ENCODE measurements around the gene ART4.

The ART4 gene

DNA sequence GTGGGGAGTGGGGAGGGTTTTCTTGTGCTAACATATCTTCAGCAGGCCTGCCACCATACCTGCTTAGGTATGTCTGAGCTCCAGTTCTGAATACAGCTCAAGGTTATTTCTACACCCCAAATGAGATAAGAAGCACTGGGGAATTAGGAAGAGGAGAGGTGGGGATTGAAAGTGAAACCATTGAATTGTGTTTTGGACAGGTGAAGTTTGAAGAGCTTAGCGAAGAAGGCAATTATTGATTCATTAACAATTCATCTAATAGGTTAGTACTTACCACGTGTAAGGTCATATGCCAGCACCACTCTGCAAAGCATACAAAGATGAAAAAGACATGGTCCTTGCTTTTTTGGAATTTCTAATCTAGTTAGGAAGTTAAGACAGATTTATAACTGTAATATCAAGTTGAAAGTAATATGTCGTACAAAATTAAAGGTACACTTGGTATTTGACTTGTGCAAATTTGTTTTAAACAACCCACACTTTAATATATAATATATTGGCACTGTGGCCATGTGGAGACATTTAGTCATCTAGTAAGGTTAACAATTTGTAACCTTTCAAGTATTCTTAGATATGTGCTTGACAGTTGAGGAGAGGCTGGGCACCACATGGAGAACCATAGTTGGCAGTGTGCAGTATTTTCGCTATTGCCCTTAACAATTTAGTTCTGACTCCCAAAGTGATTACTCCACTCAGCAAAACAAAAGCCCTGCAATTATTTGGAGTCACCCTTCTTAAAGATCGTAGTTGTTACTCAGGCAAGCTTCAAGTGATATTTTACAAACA is 33.0 kb downstream of the ART4 start:
- no peak for DNase-seq

DNA sequence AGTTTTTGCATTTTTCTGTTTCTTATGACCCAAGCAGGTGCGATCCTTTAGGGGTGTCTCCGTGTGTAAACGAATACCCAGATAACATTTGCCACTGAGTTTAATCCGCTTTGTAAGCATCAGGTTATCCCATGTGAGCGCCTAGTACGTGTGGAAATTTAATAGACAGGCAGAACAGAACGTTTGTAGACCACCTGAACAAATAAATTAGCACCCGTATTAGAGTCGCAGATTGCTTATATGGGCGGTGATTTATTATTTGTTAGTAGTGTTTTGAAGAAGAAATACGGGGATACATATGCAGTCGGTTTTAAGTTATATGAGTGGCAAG is 39.5 kb downstream of the ART4 start:
- peak in 1 of 2 experiments; percentile 46 for DNase-seq

DNA sequence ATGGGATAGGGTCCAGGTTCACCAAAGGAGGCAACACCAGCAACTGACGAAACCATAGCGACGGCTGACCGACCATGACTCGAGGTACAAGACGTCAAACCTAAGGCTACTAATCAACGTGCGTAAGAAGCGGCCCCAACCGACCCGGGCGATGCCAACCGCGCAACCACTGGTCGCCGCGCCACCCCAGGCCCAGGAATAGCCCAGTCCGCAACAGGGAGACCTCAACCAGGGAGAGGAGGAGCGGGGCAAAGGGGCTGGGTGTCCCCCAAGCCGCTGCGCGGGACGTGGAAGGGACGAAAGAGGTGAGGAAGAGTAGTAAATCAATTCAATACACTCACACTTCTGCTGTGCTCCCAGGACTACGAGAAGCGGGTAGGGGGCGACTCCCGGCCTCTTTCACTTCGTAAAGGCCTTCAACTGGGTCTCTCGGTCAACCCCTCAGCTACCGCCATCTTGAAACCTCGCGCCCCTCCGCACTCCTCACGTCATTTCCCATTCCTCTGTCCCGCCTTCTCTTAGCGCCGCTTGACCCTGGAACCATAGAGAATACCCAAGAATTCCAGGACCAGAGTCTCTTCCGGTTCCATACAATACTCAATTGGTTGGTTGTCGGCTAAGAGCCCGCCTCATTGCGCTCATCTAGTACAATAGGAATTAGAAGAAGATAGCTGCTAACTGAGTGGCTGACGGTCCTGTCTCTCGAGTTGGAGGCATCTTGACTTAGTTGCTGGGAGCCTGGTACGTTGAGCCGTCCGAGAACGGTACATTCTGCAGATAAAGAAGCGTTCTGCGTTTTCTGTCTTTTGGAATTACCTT is 40.1 kb downstream of the ART4 start, which contains the start of the genes C12orf60 and WBP11:
Gene C12orf60 (plus strand): TSS at position 660 of the 819 bp plus-strand sequence. CDS start 19,266 bp downstream, outside the sequence.
Gene WBP11 (minus strand): TSS at position 468 of the 819 bp plus-strand sequence. CDS start 2,095 bp downstream, outside the sequence.
- DNase-seq = peak; percentile 98

DNA sequence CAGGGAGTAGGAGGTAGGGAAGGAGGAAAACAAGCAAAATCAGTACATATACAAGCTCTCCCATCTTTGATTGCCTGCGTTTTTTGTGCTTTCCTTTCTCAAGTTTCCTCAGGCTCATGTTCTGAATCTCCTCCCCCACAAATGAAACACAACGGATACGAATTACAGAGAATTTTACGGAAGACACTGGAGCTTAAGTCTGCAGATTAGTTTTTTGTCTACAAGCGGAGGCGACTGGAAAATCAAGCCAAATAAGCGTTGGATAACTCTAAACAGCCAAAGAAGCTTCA is 40.7 kb downstream of the ART4 start:
- no peak for DNase-seq

DNA sequence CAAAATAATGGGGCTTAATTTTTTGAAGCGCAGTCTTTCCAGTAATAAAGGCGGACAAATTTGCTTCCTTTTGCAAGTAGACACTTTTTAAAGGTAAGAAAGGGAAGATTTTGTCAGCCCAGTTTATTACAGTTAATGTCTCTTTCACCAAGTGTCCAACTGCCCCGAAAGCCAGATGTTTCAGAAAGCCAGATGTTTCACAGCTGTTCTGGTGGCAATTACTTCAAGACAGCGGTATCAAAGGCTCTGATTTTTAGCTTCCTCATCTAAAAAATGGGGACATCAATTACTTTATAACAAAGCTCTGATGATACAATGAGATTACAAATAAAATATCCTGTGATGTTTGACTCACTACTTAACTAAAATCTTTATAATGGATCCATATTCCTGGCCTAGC is 41.1 kb downstream of the ART4 start:
- DNase-seq = no peak

DNA sequence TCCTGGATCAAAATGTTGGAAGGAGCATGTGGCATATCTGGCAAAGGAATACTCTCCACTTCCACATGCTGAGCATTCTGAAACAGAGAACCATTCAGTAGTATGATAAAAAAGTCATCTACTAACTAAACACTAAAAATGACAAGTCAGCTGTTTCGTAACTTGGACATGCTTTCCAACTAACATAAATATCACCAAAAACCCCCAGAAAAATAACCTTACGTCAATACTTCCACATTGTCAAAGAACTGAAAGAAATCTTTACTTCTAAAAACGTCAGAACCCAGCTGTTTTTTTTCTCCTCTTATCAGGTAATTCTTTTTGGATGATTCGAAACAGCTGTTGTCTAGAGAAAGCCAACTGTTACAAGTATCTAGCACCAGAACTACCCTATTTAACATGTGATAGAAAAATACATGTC is 48.3 kb downstream of the ART4 start:
- no peak for DNase-seq

DNA sequence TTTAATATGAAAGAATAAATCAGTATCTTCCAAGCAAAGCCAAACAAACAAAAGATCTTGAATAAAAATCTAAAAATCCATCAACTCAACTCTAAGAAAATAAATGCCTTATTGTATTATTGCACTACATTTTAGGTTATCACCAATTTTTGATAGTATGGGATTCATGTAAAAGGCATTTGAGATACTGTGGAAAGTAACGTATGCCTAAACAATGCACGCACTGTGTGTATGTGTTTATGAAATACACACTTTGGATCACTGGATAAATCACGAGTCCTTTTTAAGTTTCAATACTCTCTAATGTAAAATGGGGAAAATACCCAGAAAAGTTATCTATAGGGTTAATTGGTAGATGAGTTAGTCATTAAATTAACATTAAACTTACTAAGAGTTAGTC is 57.8 kb downstream of the ART4 start:
- no peak for DNase-seq

DNA sequence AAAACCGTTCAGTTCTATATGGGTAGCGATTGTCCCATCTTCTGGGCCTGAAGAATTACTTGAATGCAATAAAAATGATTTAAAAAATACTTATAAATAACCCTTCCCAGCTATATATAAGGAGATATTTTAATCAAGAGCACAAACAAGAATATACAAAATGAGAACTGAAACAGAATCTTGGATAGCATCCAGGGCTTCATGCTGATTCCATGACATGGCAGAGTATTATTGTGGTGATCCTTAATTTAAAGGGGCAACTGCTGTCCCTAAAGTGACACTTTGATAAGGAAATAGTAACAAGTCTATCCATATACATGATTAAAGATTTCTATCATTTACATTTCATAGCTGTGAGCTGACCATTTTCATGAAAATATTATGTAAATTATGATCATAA is 58.9 kb downstream of the ART4 start:
- DNase-seq = no peak

DNA sequence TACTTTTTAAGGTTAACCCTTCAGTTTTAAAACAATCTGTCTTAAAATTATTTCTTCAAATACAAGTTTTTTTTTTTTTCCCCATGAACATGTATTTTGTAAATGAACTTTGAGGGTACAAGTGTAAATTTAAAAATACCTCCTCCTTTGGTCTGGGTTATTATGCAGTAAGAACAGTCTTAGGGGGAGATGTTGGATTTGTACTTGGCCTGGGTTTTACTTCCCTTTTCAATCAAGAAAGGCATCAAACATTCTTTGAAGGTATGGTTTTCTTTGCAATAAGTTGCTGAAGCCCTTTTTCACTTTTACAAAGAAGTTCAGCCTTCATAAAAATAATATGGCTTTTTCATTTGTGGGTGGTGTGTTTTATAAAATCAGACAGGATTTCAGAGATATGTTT is 60.6 kb downstream of the ART4 start:
- DNase-seq = no peak

DNA sequence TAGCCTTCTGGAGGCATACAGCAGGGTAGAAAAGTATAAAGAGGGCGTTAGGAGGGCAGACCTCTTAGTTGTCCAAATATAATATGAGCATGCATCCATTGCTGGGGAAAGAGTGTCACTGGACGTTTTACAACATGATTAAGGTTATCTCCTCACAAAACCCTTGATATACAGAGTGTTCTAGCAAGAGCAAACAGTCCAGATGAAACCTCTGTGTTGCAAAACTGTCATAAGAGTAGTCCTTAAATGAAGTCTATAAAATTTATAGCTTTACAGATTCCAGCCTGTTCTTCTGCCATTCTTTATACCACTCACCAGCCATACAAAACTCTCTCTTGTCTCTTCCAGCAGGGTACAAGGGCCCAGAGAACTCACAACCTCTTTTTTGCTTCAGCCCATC is 61.8 kb downstream of the ART4 start:
- DNase-seq = no peak

DNA sequence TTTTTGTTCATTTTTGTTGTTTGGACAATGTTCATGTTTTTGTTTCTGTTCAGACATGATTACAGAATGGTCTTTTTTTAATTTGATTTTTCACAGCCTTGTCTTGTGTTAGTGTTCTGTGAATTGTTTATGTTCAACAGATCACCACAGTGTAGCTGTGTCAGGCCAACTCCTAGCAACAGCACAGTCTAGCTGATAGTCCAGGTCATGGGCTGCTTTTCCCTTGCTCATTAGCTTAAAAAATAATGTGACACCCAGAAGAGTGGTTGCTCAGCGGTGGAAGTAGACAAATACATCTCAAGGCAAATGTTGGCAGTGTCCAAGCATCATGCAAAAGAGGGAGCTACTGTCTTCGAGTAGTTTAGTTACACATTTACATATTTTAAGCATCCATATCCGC is 62.5 kb downstream of the ART4 start:
- no peak for DNase-seq

DNA sequence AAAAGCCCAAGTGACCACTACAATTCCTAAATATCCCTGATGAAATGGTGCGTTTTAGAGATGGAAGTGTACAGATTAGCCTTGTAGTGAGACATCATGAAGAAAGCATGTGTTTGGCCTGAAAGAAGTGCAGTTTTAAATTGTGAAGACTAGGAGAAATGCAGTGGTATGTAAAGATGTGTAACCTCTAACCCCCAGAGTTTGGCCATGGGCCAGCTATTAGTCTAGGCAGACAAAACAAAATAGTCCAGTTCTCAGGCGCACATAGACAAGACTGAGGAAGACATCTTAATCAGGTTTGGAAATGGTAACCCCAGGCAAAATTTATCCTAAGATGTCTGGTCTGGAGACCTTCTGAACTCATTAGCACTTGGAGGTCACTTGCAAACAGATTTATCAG is 63.5 kb downstream of the ART4 start:
- DNase-seq = no peak

DNA sequence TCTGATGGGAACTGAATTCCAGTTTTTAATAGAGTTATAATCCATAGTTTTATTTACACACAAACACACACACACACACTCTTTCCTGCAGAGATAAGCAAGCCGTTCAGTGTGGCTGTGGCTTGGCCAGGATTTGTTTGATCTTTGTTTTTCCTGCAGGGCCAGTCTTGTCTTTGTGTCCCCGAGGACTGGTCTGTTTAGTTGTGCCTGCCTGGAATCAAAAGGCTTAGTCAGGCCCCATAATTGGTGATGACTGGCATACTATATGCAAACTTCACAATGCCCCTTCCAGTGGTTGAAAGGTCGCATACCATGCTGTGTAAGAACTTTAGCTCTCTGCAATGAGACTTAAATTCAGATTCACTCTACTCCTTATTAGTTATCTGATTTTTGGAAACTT is 66.1 kb downstream of the ART4 start:
- DNase-seq = no peak

DNA sequence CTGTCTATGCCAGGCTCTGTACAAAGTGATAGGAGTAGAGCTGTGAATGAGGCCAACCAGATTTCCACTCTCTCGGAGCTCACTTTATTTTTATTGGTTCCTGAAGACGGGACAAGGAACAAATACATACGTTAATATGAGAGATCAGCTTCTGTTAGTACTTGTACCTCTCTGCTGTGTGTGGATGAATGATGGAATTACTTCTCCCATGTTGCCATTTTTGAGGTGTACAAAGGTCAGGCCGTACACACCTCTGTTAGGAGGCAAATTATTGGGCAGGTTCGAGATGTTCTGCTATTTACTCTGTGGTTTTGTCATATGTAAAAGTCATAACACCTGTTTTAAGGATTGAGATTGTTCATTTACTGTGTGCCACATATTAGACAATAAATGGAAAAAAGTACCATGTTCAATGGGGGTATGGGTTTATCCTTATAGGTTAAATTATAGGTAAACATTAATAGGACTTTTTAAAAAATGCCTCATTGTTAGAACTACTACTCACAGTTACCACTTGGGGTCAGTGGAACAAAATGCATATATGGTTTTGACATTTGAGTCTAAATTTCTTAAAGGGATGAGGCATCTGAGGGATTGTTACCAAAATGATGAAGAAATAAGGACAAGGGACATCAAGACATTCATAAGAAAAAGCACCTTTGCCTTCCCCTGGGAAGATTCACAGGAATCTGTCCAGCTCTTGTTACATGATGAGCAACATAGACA is 66.9 kb downstream of the ART4 start:
- no peak for DNase-seq

DNA sequence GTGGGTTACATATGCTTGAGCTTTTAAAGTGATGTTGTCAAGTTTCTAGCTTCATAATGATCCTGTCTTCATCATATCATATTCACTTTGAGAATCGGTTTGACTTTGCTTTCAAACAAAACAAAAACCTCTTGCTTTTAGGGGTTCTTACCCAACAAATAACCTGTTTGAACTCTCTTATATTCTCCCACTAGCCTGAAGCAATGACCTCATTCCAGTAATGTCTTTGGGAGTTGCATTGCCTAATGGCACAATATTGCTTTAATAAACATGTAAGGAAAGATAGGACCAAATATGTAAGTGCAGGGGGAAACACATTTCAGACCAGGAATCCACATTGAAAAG is 67.7 kb downstream of the ART4 start:
- no peak for DNase-seq
